Measurements from ENCODE around the gene TM6SF1.

DNA sequence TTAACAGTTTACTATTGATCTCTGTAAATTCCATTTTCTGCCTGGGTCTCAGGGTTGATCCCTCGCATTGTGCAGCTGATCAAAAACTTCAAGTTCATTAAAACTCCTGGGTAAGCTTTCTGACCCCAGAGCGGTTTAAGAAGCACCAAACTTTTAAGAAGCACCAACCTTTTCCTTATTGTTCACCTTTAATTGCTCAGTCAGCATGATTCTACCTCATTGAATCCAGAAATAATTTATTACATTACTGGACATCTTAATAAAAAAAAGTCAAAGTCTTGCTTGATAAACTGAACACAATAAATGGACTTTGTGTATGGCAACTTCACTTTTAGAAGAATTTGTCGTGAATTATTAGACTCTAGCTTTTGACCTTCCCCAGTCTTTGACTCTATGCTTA, 53.3 kb downstream of the TM6SF1 start:
- TF ChIP-seq POLR2A (IDR thresholded peaks at IDR 0.05) = no peak
- TF ChIP-seq, protein P1, sequence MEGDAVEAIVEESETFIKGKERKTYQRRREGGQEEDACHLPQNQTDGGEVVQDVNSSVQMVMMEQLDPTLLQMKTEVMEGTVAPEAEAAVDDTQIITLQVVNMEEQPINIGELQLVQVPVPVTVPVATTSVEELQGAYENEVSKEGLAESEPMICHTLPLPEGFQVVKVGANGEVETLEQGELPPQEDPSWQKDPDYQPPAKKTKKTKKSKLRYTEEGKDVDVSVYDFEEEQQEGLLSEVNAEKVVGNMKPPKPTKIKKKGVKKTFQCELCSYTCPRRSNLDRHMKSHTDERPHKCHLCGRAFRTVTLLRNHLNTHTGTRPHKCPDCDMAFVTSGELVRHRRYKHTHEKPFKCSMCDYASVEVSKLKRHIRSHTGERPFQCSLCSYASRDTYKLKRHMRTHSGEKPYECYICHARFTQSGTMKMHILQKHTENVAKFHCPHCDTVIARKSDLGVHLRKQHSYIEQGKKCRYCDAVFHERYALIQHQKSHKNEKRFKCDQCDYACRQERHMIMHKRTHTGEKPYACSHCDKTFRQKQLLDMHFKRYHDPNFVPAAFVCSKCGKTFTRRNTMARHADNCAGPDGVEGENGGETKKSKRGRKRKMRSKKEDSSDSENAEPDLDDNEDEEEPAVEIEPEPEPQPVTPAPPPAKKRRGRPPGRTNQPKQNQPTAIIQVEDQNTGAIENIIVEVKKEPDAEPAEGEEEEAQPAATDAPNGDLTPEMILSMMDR (IDR thresholded peaks at IDR 0.05 in 8 of 11, conservative IDR thresholded peaks at IDR 0.05 in 3 of 11) = no peak
- TF ChIP-seq POLR2AphosphoS5 (IDR thresholded peaks at IDR 0.05) = no peak

Measured in spleen (tissue), 7 donors.